ENCODE results near the gene SPOCD1.

- peak; percentile 45 for TF ChIP-seq CTCF (IDR thresholded peaks at IDR 0.05; ENCODE audit: low read depth, low read length)
- no peak for TF ChIP-seq POLR2A (IDR thresholded peaks at IDR 0.05; ENCODE audit: extremely low read depth, insufficient read length)
- TF ChIP-seq MAX (IDR thresholded peaks at IDR 0.05; ENCODE audit: low read depth, low read length), result no peak
Observed at GRCh38 chr1:31762726-31763670, 52.8 kb downstream of the SPOCD1 start.
